ENCODE results near the gene UBXN1. TPM values are rescaled to one million over a fixed set of nuclear protein-coding genes. Genes with fewer than 3 reads are reported as not detected.
A peak's percentile ranks its signal among the peaks of the same experiment; 100 is the strongest.
"Not testable (repeated sequence)": the region's sequence is repeated elsewhere in the genome, so short reads cannot be mapped to it uniquely, and the experiment has no call there.

UBXN1 gene
- total RNA-seq, 1 experiment from 2014 or later, result 94.2 TPM

GRCh38 chr11:62652161-62653006 is 26.5 kb downstream of the UBXN1 start:
- Histone ChIP-seq H3K4me2 (ENCODE audit: low read length) (peak overlapping the region; percentile 80), H3K27ac (ENCODE audit: low read depth, low read length) (peak overlapping the region; percentile 84), H3K79me2 (ENCODE audit: insufficient read depth, low read length) (peaks cover 33% of the 10 kb centered on the region), H3K36me3 (ENCODE audit: control insufficient read depth in 1 of 2, insufficient read depth in 2 of 2, low read length in 2 of 2) (peaks cover 8% of the 10 kb centered on the region in 2 experiments; a peak in 3 of 4 replicates), H3K27me3 (ENCODE audit: insufficient read depth, low read length) (no peaks in the 10 kb centered on the region), H2AFZ (ENCODE audit: low read depth, low read length, poor library complexity, severe bottlenecking) (no peak overlapping the region), H3K9me3 (ENCODE audit: control insufficient read depth in 1 of 2, insufficient read depth in 1 of 2, low read depth in 1 of 2, low read length in 2 of 2) (no peaks in the 10 kb centered on the region), H3K9ac (ENCODE audit: low read length) (peak overlapping the region; percentile 96), H3K4me1 (ENCODE audit: control insufficient read depth in 1 of 2, insufficient read depth in 2 of 2, low read length in 2 of 2) (peaks cover 7 to 24% of the 10 kb centered on the region in 2 experiments), H3K4me3 (replicated peaks in 1 of 2; ENCODE audit: low read depth in 1 of 2, low read length in 2 of 2) (peak overlapping the region; percentile 96 to 98), H3K9me2 (ENCODE audit: insufficient read depth) (no peaks in the 10 kb centered on the region), H4K20me1 (ENCODE audit: insufficient read depth) (no peaks in the 10 kb centered on the region)
- ChIA-PET CTCF (interaction anchor here (1.0 kb wide), 1 partner anchor 12 kb away, joined by 6 read pairs; the partner anchor contains the start of genes C11orf98 and CSKMT), RAD21 (ENCODE audit: low non-redundant PET in 1 of 2, low total read pairs in 2 of 2, uncharacterized antibody in 2 of 2, unreplicated experiment in 2 of 2) (interaction anchor here in 1 of 2 experiments (1.0 kb wide), 1 partner anchor 13 kb away, joined by 6 read pairs; the partner anchor contains the start of genes C11orf98 and CSKMT), POLR2A (interaction anchor here (0.7 to 14.1 kb wide), 6 partner anchors 13 to 78 kb away, joined by 3 to 195 read pairs (median 10); partner anchors contain the start of genes B3GAT3, C11orf98, CSKMT and LBHD1)
- TF ChIP-seq ATF3 (IDR thresholded peaks at IDR 0.05) (no peak), POLR2AphosphoS5 (IDR thresholded peaks at IDR 0.05; ENCODE audit: low read depth, low read length) (no peak), REST (IDR thresholded peaks at IDR 0.05; ENCODE audit: low read depth) (no peak), JUND (IDR thresholded peaks at IDR 0.05) (no peak), CEBPB (IDR thresholded peaks at IDR 0.05; ENCODE audit: low read depth) (no peak), SIN3A (IDR thresholded peaks at IDR 0.05; ENCODE audit: low read depth) (no peak), ELF1 (IDR thresholded peaks at IDR 0.05; ENCODE audit: borderline replicate concordance, low read depth) (no peak), MAX (IDR thresholded peaks at IDR 0.05) (no peak), SP1 (IDR thresholded peaks at IDR 0.05; ENCODE audit: low read depth) (no peak), ZNF274 (IDR thresholded peaks at IDR 0.05; ENCODE audit: low read depth, low read length) (no peak), ZBTB33 (IDR thresholded peaks at IDR 0.05; ENCODE audit: extremely low read depth, insufficient replicate concordance, low read length) (no peak)
- TSS peak; percentile 69 for BruUV-seq (replicated peaks)
- intact Hi-C loops (cut with micrococcal nuclease), result loop anchor here (5.0 kb wide), 1 partner anchor 60 kb away; the partner anchor contains the start of gene TUT1
- ATAC-seq (no peak), DNase-seq (ENCODE audit: low read depth, low spot score) (no peak)

GRCh38 chr11:62650283-62650682 is 28.6 kb downstream of the UBXN1 start:
- RAD21 ChIA-PET (ENCODE audit: low non-redundant PET in 1 of 2, low total read pairs in 2 of 2, uncharacterized antibody in 2 of 2, unreplicated experiment in 2 of 2); H3K27me3 ChIP-seq (ENCODE audit: insufficient read depth, low read length); H3K27ac ChIP-seq (ENCODE audit: low read depth, low read length); BruUV-seq (replicated peaks); H4K20me1 ChIP-seq (ENCODE audit: insufficient read depth); H3K4me3 ChIP-seq (replicated peaks in 1 of 2; ENCODE audit: low read depth in 1 of 2, low read length in 2 of 2); H3K9me3 ChIP-seq (ENCODE audit: control insufficient read depth in 1 of 2, insufficient read depth in 1 of 2, low read depth in 1 of 2, low read length in 2 of 2); ATAC-seq; CTCF ChIA-PET; H2AFZ ChIP-seq (ENCODE audit: low read depth, low read length, poor library complexity, severe bottlenecking); H3K9ac ChIP-seq (ENCODE audit: low read length); H3K36me3 ChIP-seq (ENCODE audit: control insufficient read depth in 1 of 2, insufficient read depth in 2 of 2, low read length in 2 of 2); H3K9me2 ChIP-seq (ENCODE audit: insufficient read depth); DNase-seq (ENCODE audit: low read depth, low spot score); H3K4me2 ChIP-seq (ENCODE audit: low read length): not testable (repeated sequence)
- intact Hi-C loops (cut with micrococcal nuclease), result loop anchor here (5.0 kb wide), 1 partner anchor 58 kb away; the partner anchor contains the start of gene TUT1
- Histone ChIP-seq H3K79me2 (ENCODE audit: insufficient read depth, low read length) (peaks cover 44% of the 10 kb centered on the region), H3K4me1 (ENCODE audit: control insufficient read depth in 1 of 2, insufficient read depth in 2 of 2, low read length in 2 of 2) (peaks cover 9 to 34% of the 10 kb centered on the region in 2 experiments)
- POLR2A ChIA-PET, result interaction anchor here (0.9 to 14.1 kb wide), 2 partner anchors 9 to 15 kb away, joined by 3 to 195 read pairs; partner anchors contain the start of genes C11orf98 and CSKMT

All from HCT116 (cell line).